ENCODE results near the gene UTP20.

DNA sequence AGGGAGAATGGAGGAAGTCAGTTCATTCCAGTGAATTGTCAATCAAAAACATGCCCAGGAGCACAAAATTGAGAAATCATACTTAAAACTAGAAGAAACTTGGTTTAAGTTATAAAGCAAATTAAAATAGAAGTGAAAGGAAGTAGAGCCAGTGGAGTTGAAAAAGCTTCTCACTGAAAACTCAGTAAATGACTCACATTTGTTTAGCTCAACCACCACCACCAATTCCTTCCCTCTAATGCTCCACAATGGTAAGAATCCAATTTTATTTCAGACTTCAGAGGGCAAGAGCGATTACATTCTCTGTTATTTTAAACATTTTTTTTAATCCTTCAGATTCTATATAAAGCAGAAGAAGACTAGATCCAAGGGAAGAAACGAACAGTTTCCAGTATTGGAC is 19.4 kb downstream of the UTP20 start:
- TF ChIP-seq, protein P1, sequence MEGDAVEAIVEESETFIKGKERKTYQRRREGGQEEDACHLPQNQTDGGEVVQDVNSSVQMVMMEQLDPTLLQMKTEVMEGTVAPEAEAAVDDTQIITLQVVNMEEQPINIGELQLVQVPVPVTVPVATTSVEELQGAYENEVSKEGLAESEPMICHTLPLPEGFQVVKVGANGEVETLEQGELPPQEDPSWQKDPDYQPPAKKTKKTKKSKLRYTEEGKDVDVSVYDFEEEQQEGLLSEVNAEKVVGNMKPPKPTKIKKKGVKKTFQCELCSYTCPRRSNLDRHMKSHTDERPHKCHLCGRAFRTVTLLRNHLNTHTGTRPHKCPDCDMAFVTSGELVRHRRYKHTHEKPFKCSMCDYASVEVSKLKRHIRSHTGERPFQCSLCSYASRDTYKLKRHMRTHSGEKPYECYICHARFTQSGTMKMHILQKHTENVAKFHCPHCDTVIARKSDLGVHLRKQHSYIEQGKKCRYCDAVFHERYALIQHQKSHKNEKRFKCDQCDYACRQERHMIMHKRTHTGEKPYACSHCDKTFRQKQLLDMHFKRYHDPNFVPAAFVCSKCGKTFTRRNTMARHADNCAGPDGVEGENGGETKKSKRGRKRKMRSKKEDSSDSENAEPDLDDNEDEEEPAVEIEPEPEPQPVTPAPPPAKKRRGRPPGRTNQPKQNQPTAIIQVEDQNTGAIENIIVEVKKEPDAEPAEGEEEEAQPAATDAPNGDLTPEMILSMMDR (IDR thresholded peaks at IDR 0.05) = no peak
- no peak for TF ChIP-seq POLR2A (IDR thresholded peaks at IDR 0.05)

All from tibial nerve (tissue), 3 donors.